GM12874 (cell line): ENCODE measurements around the gene PBLD.

Experiments used
- TF ChIP-seq, protein P1 (sequence below): IDR thresholded peaks from 2 replicates; pipeline ENCODE4 v1.5.1; 2011; ENCODE audit warnings: low read depth, mild to moderate bottlenecking, control low read depth, low read length, moderate library complexity; ENCODE audit not compliant: insufficient read depth

The PBLD gene

GRCh38 chr10:68261132-68261856, 71.4 kb downstream of the PBLD start:
- TF ChIP-seq, protein P1, sequence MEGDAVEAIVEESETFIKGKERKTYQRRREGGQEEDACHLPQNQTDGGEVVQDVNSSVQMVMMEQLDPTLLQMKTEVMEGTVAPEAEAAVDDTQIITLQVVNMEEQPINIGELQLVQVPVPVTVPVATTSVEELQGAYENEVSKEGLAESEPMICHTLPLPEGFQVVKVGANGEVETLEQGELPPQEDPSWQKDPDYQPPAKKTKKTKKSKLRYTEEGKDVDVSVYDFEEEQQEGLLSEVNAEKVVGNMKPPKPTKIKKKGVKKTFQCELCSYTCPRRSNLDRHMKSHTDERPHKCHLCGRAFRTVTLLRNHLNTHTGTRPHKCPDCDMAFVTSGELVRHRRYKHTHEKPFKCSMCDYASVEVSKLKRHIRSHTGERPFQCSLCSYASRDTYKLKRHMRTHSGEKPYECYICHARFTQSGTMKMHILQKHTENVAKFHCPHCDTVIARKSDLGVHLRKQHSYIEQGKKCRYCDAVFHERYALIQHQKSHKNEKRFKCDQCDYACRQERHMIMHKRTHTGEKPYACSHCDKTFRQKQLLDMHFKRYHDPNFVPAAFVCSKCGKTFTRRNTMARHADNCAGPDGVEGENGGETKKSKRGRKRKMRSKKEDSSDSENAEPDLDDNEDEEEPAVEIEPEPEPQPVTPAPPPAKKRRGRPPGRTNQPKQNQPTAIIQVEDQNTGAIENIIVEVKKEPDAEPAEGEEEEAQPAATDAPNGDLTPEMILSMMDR, result no peak

GRCh38 chr10:68253346-68253745, 79.4 kb downstream of the PBLD start:
- TF ChIP-seq, protein P1, result no peak

DNA sequence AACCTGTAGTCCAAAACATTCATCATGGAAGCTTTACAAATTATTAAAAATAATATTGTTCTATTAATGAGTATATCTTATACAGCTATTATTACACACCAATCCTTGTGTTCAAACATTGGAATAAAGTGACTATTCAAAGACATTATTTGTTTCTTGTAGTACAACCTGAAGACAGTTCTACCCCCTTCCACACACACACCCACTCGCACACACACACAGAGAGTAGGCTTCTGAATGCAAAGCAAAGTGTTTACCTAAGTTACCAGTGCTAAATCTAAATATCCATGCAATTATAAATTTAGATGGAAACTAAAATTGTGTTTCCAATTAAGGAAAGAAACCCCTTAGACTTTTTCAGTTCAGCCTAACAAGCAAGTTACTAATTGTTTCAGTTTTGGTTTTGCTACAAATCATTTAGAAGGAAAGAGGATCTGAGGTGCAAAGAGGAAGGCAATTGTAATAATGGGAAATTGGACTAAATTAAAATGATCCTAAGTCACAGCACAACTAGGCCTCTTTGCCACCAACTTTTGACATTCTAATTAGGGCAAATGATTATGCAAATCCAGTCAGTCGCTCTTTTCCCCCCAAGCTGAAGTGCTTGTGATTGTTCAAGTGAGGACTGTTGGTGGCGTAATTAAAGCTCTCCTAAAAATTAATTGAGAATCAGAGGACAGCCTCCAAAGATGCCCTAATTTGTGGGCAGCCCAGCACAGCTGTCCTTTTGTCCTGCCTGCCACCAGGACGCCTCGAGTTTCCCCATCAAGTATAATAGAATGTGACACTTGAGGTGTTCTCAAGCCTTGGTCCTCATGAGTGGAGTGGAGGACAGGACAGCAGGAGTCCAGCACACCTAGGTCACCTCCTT, 80.9 kb downstream of the PBLD start:
- TF ChIP-seq, protein P1, result no peak

DNA sequence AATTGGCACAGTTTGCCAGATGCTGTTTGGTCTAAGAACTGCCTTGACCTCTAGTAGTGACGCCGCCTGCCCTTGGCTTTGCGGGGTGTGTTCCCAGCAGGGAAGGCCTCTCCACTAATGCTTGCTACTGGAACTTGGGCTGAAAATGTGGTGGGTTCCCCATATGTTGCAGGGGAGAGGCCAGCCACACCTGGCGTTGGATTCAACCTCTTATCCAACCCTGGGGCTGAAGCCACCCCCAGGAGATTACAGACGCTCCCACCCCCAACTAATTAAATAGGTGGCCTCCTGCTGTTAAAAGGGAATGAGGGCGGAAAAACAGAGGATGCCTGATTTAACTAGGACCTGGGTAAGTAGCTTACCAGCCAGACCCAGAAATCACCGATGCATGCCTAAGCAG, 81.6 kb downstream of the PBLD start:
- TF ChIP-seq, protein P1, result no peak

GRCh38 chr10:68249297-68249696, 83.4 kb downstream of the PBLD start:
- TF ChIP-seq, protein P1, result no peak

- TF ChIP-seq, protein P1, result no peak
Observed at GRCh38 chr10:68247931-68248330, 84.8 kb downstream of the PBLD start.

GRCh38 chr10:68242051-68242450, 90.7 kb downstream of the PBLD start:
- TF ChIP-seq, protein P1, result no peak
